HFFc6 (cell line): ENCODE results near the gene NCKAP5L. TPM values are rescaled to one million over a fixed set of nuclear protein-coding genes. Genes with fewer than 3 reads are reported as not detected.

ENCODE experiments used
- DNase-seq: peaks from one replicate; pipeline ENCODE4 v3.0.0-alpha.2; 2018
- H3K27ac Mint-ChIP-seq: 2 replicates; pipeline ENCODE4 v1.8.0; 2020; ENCODE audit warnings: mild to moderate bottlenecking, mixed read lengths
- H3K27me3 Mint-ChIP-seq: 2 replicates; pipeline ENCODE4 v1.8.0; 2021; ENCODE audit warnings: mild to moderate bottlenecking, moderate library complexity, mixed read lengths; ENCODE audit not compliant: insufficient read depth
- H3K36me3 Mint-ChIP-seq: 2 replicates; pipeline ENCODE4 v1.8.0; 2021; ENCODE audit warnings: low read depth, mixed read lengths
- H3K4me1 Mint-ChIP-seq: 2 replicates; pipeline ENCODE4 v1.8.0; 2020; ENCODE audit warnings: low read depth, mixed read lengths
- H3K4me3 Mint-ChIP-seq: 2 replicates; pipeline ENCODE4 v1.8.0; 2020; ENCODE audit warnings: mild to moderate bottlenecking, moderate library complexity, mixed read lengths
- H3K9me3 Mint-ChIP-seq: 2 replicates; pipeline ENCODE4 v1.8.0; 2020; ENCODE audit warnings: mild to moderate bottlenecking, mixed read lengths
- total RNA-seq, 6 experiments: library from RNA; stranded (reverse); fragmentation: NEBNext Ultra II Directional; extraction: Animal tissue kit (Norgen Biotek cat#: 25700); gene quantifications; 2 replicates in 1 of 6; 3 replicates in 5 of 6; pipeline ENCODE4 v1.2.3, GENCODE V29; 2021
- TF ChIP-seq, protein P1 (sequence below): fragments of 200-600 bp; sonication (generic); IDR thresholded peaks from 2 replicates; pipeline ENCODE4 v1.5.0; 2021; ENCODE audit warnings: antibody characterized with exemption, mild to moderate bottlenecking

The NCKAP5L gene
- total RNA-seq, 6 experiments from 2014 or later: 24.4 to 37.5 (median 25.0) TPM

DNA sequence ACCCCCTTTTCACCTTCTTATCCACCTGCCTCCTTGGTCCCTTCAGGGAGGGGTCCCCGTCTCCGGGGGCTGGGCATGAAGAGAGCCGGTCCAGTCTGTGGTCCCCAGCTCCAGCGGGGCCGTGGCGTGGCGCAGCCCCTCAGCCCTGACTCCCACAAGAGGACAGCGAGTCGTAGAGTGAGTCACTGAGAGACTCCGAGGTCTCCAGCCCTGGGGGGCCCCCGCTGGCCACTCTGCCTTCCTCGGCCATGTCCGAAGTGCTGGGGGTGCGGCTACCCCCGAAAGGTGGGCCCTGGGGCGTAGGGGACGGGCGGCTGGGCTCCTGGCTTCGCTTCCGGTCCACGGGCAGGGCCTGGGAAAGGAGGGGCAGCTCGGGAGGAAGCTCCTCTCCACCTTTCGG, 36.5 kb downstream of the NCKAP5L start:
- Mint-ChIP-seq H3K36me3 (peaks cover 12% of the 10 kb centered on the region), H3K4me1 (no peaks in the 10 kb centered on the region), H3K27ac (no peak overlapping the region), H3K4me3 (no peak overlapping the region), H3K27me3 (peaks cover 7% of the 10 kb centered on the region), H3K9me3 (peaks cover 5% of the 10 kb centered on the region; the same call in 1 of the 2 replicates)
- DNase-seq: no peak
- TF ChIP-seq, protein P1, sequence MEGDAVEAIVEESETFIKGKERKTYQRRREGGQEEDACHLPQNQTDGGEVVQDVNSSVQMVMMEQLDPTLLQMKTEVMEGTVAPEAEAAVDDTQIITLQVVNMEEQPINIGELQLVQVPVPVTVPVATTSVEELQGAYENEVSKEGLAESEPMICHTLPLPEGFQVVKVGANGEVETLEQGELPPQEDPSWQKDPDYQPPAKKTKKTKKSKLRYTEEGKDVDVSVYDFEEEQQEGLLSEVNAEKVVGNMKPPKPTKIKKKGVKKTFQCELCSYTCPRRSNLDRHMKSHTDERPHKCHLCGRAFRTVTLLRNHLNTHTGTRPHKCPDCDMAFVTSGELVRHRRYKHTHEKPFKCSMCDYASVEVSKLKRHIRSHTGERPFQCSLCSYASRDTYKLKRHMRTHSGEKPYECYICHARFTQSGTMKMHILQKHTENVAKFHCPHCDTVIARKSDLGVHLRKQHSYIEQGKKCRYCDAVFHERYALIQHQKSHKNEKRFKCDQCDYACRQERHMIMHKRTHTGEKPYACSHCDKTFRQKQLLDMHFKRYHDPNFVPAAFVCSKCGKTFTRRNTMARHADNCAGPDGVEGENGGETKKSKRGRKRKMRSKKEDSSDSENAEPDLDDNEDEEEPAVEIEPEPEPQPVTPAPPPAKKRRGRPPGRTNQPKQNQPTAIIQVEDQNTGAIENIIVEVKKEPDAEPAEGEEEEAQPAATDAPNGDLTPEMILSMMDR: no peak

DNA sequence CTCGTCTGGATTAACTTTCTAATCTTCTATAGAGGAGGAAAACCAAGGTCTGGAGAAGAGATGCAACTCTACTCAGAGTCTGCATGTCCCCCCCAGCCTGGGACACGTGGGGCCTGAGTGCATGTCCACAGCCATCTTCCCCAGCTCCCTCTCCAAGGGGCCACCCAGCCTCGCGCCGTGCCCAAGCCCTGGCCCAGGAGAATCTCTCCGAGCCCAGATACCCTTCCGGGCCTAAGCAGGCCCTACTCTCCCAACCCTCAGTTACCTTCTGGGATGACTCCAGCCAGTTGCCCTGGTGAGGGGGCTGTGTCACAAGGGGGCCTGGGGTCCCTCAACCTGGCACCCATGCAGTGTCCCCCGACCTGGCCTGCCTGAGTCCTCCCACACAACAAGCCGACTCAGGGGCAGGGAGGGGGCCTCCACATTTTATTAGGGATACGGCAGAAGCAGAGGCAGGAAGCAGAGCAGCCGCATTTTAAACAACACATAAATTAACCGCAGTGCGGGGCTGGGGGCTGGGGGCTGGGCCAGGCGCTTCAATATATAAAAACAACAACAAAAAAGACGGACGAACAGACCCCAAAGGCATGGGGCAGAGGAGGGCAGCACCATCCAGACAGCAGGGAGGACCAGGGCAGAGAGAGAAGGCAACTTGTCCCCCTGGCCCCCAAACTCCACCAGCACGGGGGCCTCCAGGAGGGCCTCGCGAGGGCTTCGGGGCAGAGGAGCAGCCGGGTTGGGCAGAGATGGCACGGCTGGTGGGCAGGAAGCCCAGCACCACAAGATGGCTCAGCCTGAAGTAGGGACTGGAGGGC, 37.3 kb downstream of the NCKAP5L start:
- H3K27me3 Mint-ChIP-seq: peaks cover 7% of the 10 kb centered on the region
- TF ChIP-seq, protein P1: no peak
- no peaks in the 10 kb centered on the region for H3K4me1 Mint-ChIP-seq
- no peak overlapping the region for H3K4me3 Mint-ChIP-seq
- peaks cover 12% of the 10 kb centered on the region for H3K36me3 Mint-ChIP-seq
- H3K9me3 Mint-ChIP-seq: peaks cover 5% of the 10 kb centered on the region; the same call in 1 of the 2 replicates
- no peak overlapping the region for H3K27ac Mint-ChIP-seq
- no peak for DNase-seq

DNA sequence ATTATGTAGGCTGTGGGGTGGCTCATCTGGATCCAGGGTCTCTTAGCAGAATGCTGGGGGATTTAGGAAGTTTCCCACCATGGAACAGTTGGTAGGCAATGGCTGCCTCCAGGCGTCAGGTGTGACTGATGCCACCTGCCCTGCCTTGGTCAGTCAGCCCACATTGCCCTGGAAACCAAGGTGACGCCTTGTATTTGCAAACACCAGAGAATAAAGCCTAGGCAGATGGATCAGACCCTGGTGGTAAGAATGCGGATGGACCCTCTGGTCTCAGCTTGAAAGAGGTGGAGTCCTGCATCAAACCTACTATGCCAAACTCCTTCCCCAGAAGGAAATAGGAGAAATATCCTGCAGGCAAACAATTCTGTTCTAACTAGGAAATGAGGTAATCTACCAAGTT, 38.2 kb downstream of the NCKAP5L start:
- DNase-seq: no peak
- Mint-ChIP-seq H3K4me1 (peaks cover 6% of the 10 kb centered on the region), H3K36me3 (peaks cover 12% of the 10 kb centered on the region), H3K27me3 (peaks cover 7% of the 10 kb centered on the region), H3K9me3 (peaks cover 5% of the 10 kb centered on the region; the same call in 1 of the 2 replicates), H3K27ac (no peak overlapping the region), H3K4me3 (no peak overlapping the region)
- TF ChIP-seq, protein P1: peak; percentile 51

DNA sequence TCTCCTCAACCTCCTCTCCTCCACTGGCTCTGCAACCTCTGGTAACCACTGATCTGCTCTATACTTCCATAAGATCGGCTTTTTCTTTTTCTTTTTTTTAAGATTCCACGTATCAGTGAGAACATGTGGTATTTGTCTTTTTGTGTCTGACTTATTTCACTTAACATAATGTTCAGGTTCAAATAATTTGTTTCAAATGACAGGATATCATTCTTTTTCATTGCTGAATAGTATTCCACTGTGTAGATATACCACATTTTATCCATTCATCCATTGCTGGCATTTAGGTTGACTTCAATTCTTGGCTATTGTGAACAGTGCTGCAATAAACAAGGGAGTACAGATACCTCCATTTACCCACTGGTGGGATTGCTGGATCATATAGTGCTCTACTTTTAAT, 40.5 kb downstream of the NCKAP5L start:
- H3K9me3 Mint-ChIP-seq: peaks cover 5% of the 10 kb centered on the region; the same call in 1 of the 2 replicates
- peaks cover 14% of the 10 kb centered on the region for H3K27me3 Mint-ChIP-seq
- peaks cover 12% of the 10 kb centered on the region for H3K36me3 Mint-ChIP-seq
- TF ChIP-seq, protein P1: no peak
- H3K4me3 Mint-ChIP-seq: no peak overlapping the region
- no peak for DNase-seq
- H3K27ac Mint-ChIP-seq: no peak overlapping the region
- H3K4me1 Mint-ChIP-seq: peaks cover 23% of the 10 kb centered on the region

DNA sequence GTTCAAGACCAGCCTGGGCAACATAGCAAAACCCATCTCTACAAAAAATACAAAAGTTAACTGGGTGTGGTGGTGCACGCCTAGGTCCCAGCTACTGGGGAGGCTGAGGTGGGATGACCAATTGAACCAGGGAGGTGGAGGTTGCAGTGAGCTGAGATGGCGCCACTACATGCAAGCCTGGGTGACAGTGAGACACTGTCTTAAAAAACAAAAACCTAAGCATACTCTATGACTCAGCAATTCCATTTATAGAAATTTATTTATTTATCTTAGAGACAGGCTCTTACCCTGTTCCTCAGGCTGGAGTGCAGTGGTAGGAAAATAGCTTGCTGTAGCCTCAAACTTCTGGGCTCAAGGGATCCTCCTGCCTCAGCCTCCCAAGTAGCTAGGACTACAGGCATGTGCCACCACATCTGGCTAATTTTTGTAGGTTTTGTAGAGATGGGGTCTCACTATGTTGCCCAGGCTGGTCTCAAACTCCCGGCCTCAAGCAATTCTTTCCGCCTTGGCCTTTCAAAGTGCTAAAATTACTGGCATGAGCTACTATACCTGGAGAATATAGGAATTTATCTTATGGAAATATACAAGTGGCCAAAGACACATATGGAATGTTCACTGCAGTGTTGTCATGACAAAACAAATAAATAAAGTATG, 43.3 kb downstream of the NCKAP5L start:
- H3K27me3 Mint-ChIP-seq: peaks cover 16% of the 10 kb centered on the region
- TF ChIP-seq, protein P1: no peak
- peak; percentile 42 for DNase-seq
- peaks cover 5% of the 10 kb centered on the region; the same call in 1 of the 2 replicates for H3K9me3 Mint-ChIP-seq
- H3K4me3 Mint-ChIP-seq: peak overlapping the region; percentile 2; the same call in 1 of the 2 replicates
- H3K27ac Mint-ChIP-seq: peak overlapping the region; percentile 72
- peaks cover 12% of the 10 kb centered on the region for H3K36me3 Mint-ChIP-seq
- H3K4me1 Mint-ChIP-seq: peaks cover 23% of the 10 kb centered on the region
